K562 (cell line): ENCODE results near the gene ERAS. TPM values are rescaled to one million over a fixed set of nuclear protein-coding genes. Genes with fewer than 3 reads are reported as not detected.

ENCODE experiments used
- FOXP4 ChIP-seq: sonication (generic); formaldehyde crosslinking; IDR thresholded peaks from 2 replicates; pipeline ENCODE4 v1.8.0; 2022; ENCODE audit warnings: mild to moderate bottlenecking, missing genetic modification reagents, borderline replicate concordance
- KDM1A ChIP-seq, 2 experiments: fragments of 450-650 bp; IDR thresholded peaks; 2 replicates each; pipeline ENCODE4 v1.6.1; 2016; ENCODE audit warnings: mild to moderate bottlenecking in 2 of 2
- MAFG ChIP-seq: fragments of 450-650 bp; conservative IDR thresholded peaks from 2 replicates; pipeline ENCODE4 v1.6.1; 2016; ENCODE audit warnings: missing genetic modification characterization, missing compliant biosample characterization
- NKRF ChIP-seq: fragments of 450-650 bp; IDR thresholded peaks from 2 replicates; pipeline ENCODE4 v1.6.1; 2016; ENCODE audit warnings: borderline replicate concordance
- SLC30A9 ChIP-seq: fragments of 250-450 bp; sonication (Bioruptor Pico); IDR thresholded peaks from 2 replicates; pipeline ENCODE4 v1.8.0; 2022; ENCODE audit warnings: mild to moderate bottlenecking, moderate library complexity
- SMC3 ChIP-seq: conservative IDR thresholded peaks from 2 replicates; pipeline ENCODE4 v1.6.1; 2011; ENCODE audit warnings: low read depth, low read length, improper control_type of control experiment; ENCODE audit not compliant: insufficient read depth
- ZFP30 ChIP-seq: fragments of 250-450 bp; sonication (Bioruptor Pico); IDR thresholded peaks from 2 replicates; pipeline ENCODE4 v1.8.0; 2022; ENCODE audit warnings: moderate library complexity, mild to moderate bottlenecking, inconsistent platforms, borderline replicate concordance
- polyA plus RNA-seq, 8 experiments: library from polyadenylated mRNA; depleted of rRNA in 4 of 8; stranded (reverse) in 5 of 8; unstranded in 3 of 8; fragments of >200 nt; fragmentation: Nextera tagmentation in 2 of 8; fragmentation: Illumina TruSeq in 1 of 8; extraction: Ambion mirVana in 2 of 8; extraction: Trizol in 1 of 8; gene quantifications; 2 replicates each; pipeline versions ENCODE4 v1.2.1 to v1.2.3, GENCODE V29; 2011 to 2014; ENCODE audit warnings: inconsistent platforms in 1 of 8, missing spikeins in 1 of 8
- total RNA-seq, 7 experiments: library from RNA; depleted of rRNA in 6 of 7; stranded (reverse); fragments of >200 nt in 6 of 7; fragmentation: Illumina TruSeq in 2 of 7; extraction: Trizol in 2 of 7; gene quantifications; 2 replicates each; pipeline versions ENCODE4 v1.2.1 to v1.2.3, GENCODE V29; 2011 to 2021; ENCODE audit warnings: low replicate concordance in 1 of 7

The ERAS gene
- total and polyA plus RNA-seq, 9 of the 15 experiments (the other 6 are each of a cell fraction or from before 2014, with no cell fraction given), result 0.07 to 0.12 TPM; not detected in 7

- TF ChIP-seq FOXP4 (CRISPR knock-in tag) (no peak), KDM1A (IDR thresholded peaks at IDR 0.05) (no peak), ZFP30 (no peak), MAFG (tag) (no peak), SMC3 (no peak), SLC30A9 (CRISPR knock-in tag) (no peak), NKRF (no peak)
Measured at GRCh38 chrX:48831136-48831908, 5.0 kb downstream of the ERAS start (continued).
